NCI-H748 (cell line): ENCODE data around the gene R3HDM2.
"Not testable (repeated sequence)": the region's sequence is repeated elsewhere in the genome, so short reads cannot be mapped to it uniquely, and the experiment has no call there.

Source experiments
- DNase-seq: peaks from one replicate; lab custom pipeline; 2025; ENCODE audit not compliant: unreplicated experiment; lab: John Stamatoyannopoulos, UW

R3HDM2 gene

DNA sequence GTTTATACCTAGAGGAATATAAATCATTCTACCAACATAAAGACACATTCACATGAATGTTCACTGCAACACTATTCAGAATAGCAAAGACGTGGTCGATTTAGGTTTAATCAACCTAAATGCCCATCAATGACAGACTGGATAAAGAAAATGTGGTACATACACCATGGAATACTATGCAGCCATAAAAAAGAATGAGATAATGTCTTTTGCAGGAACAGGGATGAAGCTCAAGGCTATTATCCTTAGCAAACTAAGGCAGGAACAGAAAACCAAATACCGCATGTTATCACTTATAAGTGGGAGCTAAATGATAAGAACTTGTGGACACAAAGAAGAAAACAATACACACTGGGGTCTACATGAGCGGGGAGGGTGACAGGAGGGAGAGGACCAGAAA lies 94.5 kb downstream of the R3HDM2 start:
- not testable (repeated sequence) for DNase-seq

DNA sequence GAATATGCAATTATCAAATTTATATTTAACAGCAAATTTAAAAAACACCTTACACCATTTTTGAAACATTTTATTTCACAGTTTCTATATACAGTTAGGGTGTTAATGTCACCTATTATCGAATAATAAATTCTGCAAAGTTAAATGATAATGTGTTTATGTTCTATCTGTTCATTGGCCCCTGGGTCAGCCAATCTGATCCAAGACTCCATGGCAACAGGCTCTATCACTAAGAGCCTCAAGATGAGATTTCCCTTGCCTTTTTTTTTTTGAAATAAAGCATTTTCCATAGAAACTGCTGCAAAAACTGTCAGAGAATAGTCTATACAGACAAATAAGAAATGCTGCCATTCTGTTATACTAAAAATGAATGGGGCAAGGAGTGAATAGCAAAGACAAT lies 96.6 kb downstream of the R3HDM2 start:
- DNase-seq: no peak

DNA sequence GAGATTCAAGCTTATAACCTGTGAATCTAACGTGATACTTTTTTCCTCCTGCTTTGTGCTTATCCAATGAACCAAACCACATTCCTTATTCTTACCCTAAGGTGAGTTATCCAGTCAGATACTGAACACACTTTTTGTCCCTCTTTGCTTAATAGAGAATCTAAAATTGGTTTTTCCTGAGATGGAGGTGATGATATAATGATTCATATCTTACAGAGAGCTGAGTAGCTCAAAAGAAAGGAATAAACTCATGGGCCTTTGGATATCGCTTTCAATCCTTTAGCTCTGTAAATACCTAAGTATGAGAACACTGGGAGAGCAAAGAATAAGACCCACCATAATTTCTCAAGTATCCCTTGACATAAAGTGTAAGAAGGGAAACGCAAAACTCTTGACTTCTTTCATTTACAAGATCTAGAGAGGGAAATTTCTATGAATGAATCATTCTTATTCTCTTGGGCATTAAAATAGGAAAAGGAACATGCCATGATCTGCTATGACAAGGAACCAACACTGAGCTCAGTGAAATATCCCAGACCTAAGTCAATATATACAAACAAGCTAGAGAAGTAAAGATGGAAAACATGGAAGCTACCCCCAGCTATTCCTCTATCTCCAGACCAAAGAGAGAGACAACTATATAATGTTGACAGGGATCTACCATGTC lies 98.1 kb downstream of the R3HDM2 start:
- no peak for DNase-seq

- no peak for DNase-seq
Observed at GRCh38 chr12:57330992-57331391, 99.9 kb downstream of the R3HDM2 start.

DNA sequence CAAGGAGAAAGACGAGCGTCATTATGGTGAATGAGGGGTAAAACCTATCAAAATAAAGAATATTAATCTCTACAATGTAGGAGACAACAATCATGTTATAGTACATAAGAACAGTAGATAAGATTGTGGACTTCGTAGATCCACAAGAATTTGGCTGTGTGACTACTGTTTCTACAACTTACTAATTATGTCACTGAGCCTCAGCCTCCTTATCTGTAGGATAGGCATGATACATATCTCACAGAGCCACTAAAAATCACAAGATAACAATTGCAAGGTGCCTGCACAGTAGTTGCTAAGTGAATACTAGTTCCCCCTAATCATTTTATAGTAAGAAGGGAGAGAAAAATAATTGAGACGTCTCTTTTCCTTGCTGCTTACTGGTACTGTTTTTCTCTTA lies 101.6 kb downstream of the R3HDM2 start:
- DNase-seq: no peak

GRCh38 chr12:57325395-57325794 lies 105.4 kb downstream of the R3HDM2 start:
- no peak for DNase-seq

DNA sequence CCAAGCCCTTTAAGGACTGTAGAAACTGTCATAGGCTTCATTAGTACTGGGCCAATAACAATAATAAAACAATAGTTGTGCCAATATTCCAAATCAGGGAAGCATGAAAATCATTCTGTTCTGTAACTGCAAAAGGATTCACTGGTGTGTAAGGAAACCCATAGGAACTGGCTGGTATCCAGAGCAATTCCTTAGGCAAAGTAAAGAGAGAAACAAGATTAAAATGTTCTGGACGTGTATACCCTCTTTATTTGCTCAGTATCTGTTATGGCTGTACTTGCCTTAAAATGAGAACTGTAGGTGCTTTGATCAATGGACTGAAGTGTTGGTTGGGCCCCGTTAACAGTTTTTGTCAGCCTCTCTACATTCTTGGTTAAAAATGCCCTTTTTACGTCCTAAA lies 107.4 kb downstream of the R3HDM2 start:
- no peak for DNase-seq

GRCh38 chr12:57320639-57321038 lies 110.2 kb downstream of the R3HDM2 start:
- DNase-seq: no peak

GRCh38 chr12:57319678-57320469 lies 111.0 kb downstream of the R3HDM2 start:
- no peak for DNase-seq

DNA sequence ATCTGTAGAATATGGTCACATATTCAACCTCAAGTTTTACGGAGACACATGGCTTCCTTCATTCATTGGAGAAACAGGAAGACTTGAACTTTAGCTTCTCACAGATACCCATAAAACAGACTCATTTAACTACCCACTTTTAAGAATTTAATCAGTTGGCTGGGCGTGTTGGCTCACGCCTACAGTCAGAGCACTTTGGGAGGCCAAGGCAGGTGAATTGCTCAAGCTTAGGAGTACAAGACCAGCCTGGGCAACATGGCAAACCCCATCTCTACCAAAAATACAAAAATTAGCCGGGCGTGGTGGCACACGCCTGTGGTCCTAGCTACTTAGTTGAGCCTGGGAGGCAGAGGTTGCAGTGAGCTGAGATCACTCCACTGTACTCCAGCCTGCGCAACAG lies 115.2 kb downstream of the R3HDM2 start:
- DNase-seq: no peak

GRCh38 chr12:57312287-57312686 lies 118.6 kb downstream of the R3HDM2 start:
- DNase-seq: not testable (repeated sequence)

- DNase-seq: no peak
Observed at GRCh38 chr12:57309420-57309819, 121.4 kb downstream of the R3HDM2 start.

DNA sequence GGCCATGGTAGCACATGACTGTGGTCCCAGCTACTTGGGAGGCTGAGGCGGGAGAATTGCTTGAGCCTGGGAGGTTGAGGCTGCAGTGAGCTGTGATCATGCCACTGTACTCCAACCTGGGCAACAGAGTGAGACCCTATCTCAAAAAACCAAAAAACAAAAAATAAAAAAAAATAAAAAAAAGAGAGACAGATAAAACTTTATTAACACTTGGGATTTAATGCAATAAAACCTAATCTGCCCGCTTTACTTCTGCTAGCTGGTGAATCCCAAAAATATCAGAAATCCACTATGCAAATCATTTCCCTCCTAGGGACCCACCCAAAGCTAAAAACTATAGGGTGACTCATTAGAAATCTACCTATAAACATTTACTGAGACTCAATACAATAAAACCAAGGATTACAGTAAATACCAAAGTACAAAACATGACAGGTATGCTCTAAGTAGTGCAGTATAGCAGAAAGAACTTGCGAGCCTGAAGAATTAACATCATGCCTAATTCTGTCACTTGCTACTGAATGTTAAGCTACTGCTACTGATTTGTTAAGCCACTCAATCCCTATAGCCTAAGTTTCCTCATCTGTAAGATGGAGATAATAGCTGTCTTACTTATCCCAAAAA lies 129.8 kb downstream of the R3HDM2 start:
- DNase-seq: no peak

GRCh38 chr12:57299514-57300016 lies 131.3 kb downstream of the R3HDM2 start:
- DNase-seq: no peak

DNA sequence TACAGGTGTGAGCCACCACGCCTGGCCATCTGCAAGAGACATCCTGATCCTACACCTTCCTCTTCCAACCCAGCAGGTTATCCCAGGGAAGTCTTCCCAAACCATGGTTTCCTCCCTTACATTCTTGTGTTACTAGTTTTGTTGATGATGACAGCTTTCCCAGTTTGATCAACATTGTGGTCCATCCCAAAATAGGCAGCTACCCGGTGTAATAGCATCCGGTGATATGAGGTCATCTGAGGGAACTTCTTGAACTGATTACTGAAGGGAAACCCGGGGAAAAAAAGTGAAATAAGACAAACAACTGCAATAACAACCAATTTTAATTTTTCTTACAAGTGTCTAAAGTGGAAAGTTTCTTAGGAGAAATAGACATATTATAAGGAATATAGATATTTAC lies 134.6 kb downstream of the R3HDM2 start:
- no peak for DNase-seq

DNA sequence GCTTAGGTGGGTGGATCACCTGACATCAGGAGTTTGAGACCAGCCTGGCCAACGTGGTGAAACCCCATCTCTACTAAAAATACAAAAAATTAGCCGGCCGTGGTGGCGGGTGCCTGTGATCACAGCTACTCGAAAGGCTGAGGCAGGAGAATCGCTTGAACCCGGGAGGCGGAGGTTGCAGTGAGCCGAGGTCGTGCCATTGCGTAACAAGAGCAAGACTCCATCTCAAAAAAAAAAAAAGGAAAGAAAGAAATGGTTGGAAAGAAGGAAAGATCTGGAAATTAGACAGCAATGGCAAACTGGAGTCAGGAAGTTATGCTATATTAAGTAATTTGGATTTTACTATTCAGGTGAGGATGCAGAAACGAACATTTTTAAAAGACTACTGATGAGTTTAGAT lies 148.8 kb downstream of the R3HDM2 start:
- not testable (repeated sequence) for DNase-seq

DNA sequence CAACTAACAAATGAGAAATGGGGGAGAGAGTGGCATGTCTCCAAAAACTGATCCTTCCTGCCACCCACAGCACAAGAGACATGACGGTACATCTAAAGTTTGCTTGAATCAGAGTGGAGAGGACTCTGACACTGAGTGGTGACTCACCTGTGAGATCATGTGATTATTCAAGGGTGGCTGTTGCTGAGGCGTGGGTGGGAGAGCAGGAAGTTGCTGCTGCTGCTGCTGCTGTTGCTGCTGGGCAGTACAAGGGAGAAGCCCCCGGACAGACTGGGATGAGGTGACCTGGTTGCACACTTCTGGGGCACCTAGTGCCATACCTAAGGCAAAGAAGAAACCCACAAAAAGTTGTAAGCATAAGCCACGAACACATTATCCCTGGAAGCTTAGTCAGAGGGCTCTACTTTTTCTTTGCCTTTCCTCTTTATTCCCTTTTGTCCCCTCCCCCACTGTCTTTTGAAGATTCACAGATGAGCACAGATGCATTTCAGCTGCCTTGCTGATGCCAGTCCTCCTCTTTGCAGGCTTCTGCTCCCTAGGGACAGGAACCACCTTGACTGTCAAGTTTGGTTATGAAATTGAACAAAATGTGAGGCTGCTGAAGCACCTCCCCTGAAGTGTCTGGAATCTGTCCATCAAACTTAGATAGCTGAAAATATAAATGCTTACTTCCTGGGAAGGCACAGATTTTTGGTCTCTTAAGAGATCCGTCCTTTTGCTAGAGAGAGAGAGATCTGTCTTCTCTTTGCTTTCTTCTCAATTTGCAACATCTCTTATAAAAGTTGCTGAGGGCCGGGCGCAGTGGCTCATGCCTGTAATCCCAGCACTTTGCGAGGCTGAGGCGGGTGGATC lies 150.4 kb downstream of the R3HDM2 start:
- DNase-seq: no peak

- DNase-seq: no peak
Observed at GRCh38 chr12:57278465-57279381, 152.1 kb downstream of the R3HDM2 start.

GRCh38 chr12:57276935-57277563 lies 153.8 kb downstream of the R3HDM2 start:
- no peak for DNase-seq

GRCh38 chr12:57276233-57276632 lies 154.6 kb downstream of the R3HDM2 start:
- not testable (repeated sequence) for DNase-seq
